ENCODE measurements around the gene RYR3.

RYR3 gene

GRCh38 chr15:33852570-33852969, 541.8 kb downstream of the RYR3 start:
- DNase-seq: no peak

- DNase-seq: no peak
Observed at GRCh38 chr15:33857726-33858125, 547.0 kb downstream of the RYR3 start.

- DNase-seq: no peak
Observed at GRCh38 chr15:33858836-33859235, 548.1 kb downstream of the RYR3 start.

- no peak for DNase-seq
Observed at GRCh38 chr15:33859992-33860545, 549.3 kb downstream of the RYR3 start.

- DNase-seq: no peak
Observed at GRCh38 chr15:33860754-33861153, 550.0 kb downstream of the RYR3 start.

GRCh38 chr15:33864360-33865075, 553.8 kb downstream of the RYR3 start:
- DNase-seq: no peak

GRCh38 chr15:33865416-33865815, 554.6 kb downstream of the RYR3 start:
- no peak for DNase-seq

GRCh38 chr15:33866101-33866737, 555.5 kb downstream of the RYR3 start:
- DNase-seq: no peak

- no peak for DNase-seq
Observed at GRCh38 chr15:33871980-33872379, 561.2 kb downstream of the RYR3 start.

GRCh38 chr15:33872416-33873106, 561.8 kb downstream of the RYR3 start:
- DNase-seq: no peak

GRCh38 chr15:33874156-33874555, 563.4 kb downstream of the RYR3 start:
- DNase-seq: no peak

GRCh38 chr15:33882921-33883320, 572.2 kb downstream of the RYR3 start:
- no peak for DNase-seq

GRCh38 chr15:33888176-33888575, 577.4 kb downstream of the RYR3 start:
- DNase-seq: no peak

GRCh38 chr15:33894193-33894592, 583.4 kb downstream of the RYR3 start:
- no peak for DNase-seq

- DNase-seq: no peak
Observed at GRCh38 chr15:33902043-33902442, 591.3 kb downstream of the RYR3 start.

- no peak for DNase-seq
Observed at GRCh38 chr15:33903661-33904060, 592.9 kb downstream of the RYR3 start.

GRCh38 chr15:33907326-33907725, 596.6 kb downstream of the RYR3 start:
- no peak for DNase-seq

GRCh38 chr15:33908406-33908805, 597.6 kb downstream of the RYR3 start:
- no peak for DNase-seq

- no peak for DNase-seq
Observed at GRCh38 chr15:33910741-33911140, 600.0 kb downstream of the RYR3 start.

GRCh38 chr15:33912326-33912725, 601.6 kb downstream of the RYR3 start:
- no peak for DNase-seq

GRCh38 chr15:33913459-33913858, 602.7 kb downstream of the RYR3 start:
- DNase-seq: no peak

All from NCI-H748 treated with DMSO at 0.1 percent for 48 hours (cell line).